ENCODE data around the gene BTG4.

The BTG4 gene

GRCh38 chr11:111457731-111458368, 54.3 kb downstream of the BTG4 start:
- peaks cover 11% of the 10 kb centered on the region for H3K27me3 ChIP-seq (ENCODE audit: control insufficient read depth, insufficient read depth, low read length)
- no peaks in the 10 kb centered on the region for H3K4me1 ChIP-seq (ENCODE audit: control insufficient read depth, insufficient read depth, low read length)
- H3K9me3 ChIP-seq (ENCODE audit: control insufficient read depth, low read length), result no peaks in the 10 kb centered on the region
- H3K9ac ChIP-seq (ENCODE audit: low read length), result no peak overlapping the region
- no peak overlapping the region for H3K4me3 ChIP-seq (ENCODE audit: low read length)
- no peaks in the 10 kb centered on the region for H3K36me3 ChIP-seq (ENCODE audit: control insufficient read depth, insufficient read depth, low read length)

- Histone ChIP-seq H3K9me3 (ENCODE audit: control insufficient read depth, low read length) (no peaks in the 10 kb centered on the region), H3K36me3 (ENCODE audit: control insufficient read depth, insufficient read depth, low read length) (no peaks in the 10 kb centered on the region), H3K4me1 (ENCODE audit: control insufficient read depth, insufficient read depth, low read length) (no peaks in the 10 kb centered on the region), H3K27me3 (ENCODE audit: control insufficient read depth, insufficient read depth, low read length) (peaks cover 11% of the 10 kb centered on the region), H3K4me3 (ENCODE audit: low read length) (no peak overlapping the region), H3K9ac (ENCODE audit: low read length) (no peak overlapping the region)
Measured at GRCh38 chr11:111456859-111457730, 55.1 kb downstream of the BTG4 start.

GRCh38 chr11:111456086-111456858, 55.9 kb downstream of the BTG4 start:
- no peaks in the 10 kb centered on the region for H3K36me3 ChIP-seq (ENCODE audit: control insufficient read depth, insufficient read depth, low read length)
- H3K9me3 ChIP-seq (ENCODE audit: control insufficient read depth, low read length), result no peaks in the 10 kb centered on the region
- H3K9ac ChIP-seq (ENCODE audit: low read length), result no peak overlapping the region
- H3K4me3 ChIP-seq (ENCODE audit: low read length), result no peak overlapping the region
- H3K27me3 ChIP-seq (ENCODE audit: control insufficient read depth, insufficient read depth, low read length), result peaks cover 11% of the 10 kb centered on the region
- H3K4me1 ChIP-seq (ENCODE audit: control insufficient read depth, insufficient read depth, low read length), result no peaks in the 10 kb centered on the region

- no peaks in the 10 kb centered on the region for H3K36me3 ChIP-seq (ENCODE audit: control insufficient read depth, insufficient read depth, low read length)
- H3K9me3 ChIP-seq (ENCODE audit: control insufficient read depth, low read length), result no peaks in the 10 kb centered on the region
- no peak overlapping the region for H3K9ac ChIP-seq (ENCODE audit: low read length)
- no peaks in the 10 kb centered on the region for H3K4me1 ChIP-seq (ENCODE audit: control insufficient read depth, insufficient read depth, low read length)
- peaks cover 11% of the 10 kb centered on the region for H3K27me3 ChIP-seq (ENCODE audit: control insufficient read depth, insufficient read depth, low read length)
- H3K4me3 ChIP-seq (ENCODE audit: low read length), result no peak overlapping the region
Measured at GRCh38 chr11:111455291-111456085, 56.7 kb downstream of the BTG4 start.

- Histone ChIP-seq H3K36me3 (ENCODE audit: control insufficient read depth, insufficient read depth, low read length) (no peaks in the 10 kb centered on the region), H3K27me3 (ENCODE audit: control insufficient read depth, insufficient read depth, low read length) (peaks cover 11% of the 10 kb centered on the region), H3K9me3 (ENCODE audit: control insufficient read depth, low read length) (no peaks in the 10 kb centered on the region), H3K4me3 (ENCODE audit: low read length) (no peak overlapping the region), H3K9ac (ENCODE audit: low read length) (no peak overlapping the region), H3K4me1 (ENCODE audit: control insufficient read depth, insufficient read depth, low read length) (no peaks in the 10 kb centered on the region)
Measured at GRCh38 chr11:111454561-111455192, 57.5 kb downstream of the BTG4 start.

GRCh38 chr11:111452817-111453552, 59.2 kb downstream of the BTG4 start:
- Histone ChIP-seq H3K9me3 (ENCODE audit: control insufficient read depth, low read length) (no peaks in the 10 kb centered on the region), H3K4me3 (ENCODE audit: low read length) (no peak overlapping the region), H3K4me1 (ENCODE audit: control insufficient read depth, insufficient read depth, low read length) (no peaks in the 10 kb centered on the region), H3K9ac (ENCODE audit: low read length) (no peak overlapping the region), H3K36me3 (ENCODE audit: control insufficient read depth, insufficient read depth, low read length) (no peaks in the 10 kb centered on the region), H3K27me3 (ENCODE audit: control insufficient read depth, insufficient read depth, low read length) (peaks cover 11% of the 10 kb centered on the region)

GRCh38 chr11:111452146-111452545, 60.0 kb downstream of the BTG4 start:
- H3K4me1 ChIP-seq (ENCODE audit: control insufficient read depth, insufficient read depth, low read length), result no peaks in the 10 kb centered on the region
- H3K9me3 ChIP-seq (ENCODE audit: control insufficient read depth, low read length), result no peaks in the 10 kb centered on the region
- H3K27me3 ChIP-seq (ENCODE audit: control insufficient read depth, insufficient read depth, low read length), result peaks cover 11% of the 10 kb centered on the region
- H3K4me3 ChIP-seq (ENCODE audit: low read length), result no peak overlapping the region
- no peaks in the 10 kb centered on the region for H3K36me3 ChIP-seq (ENCODE audit: control insufficient read depth, insufficient read depth, low read length)
- H3K9ac ChIP-seq (ENCODE audit: low read length), result no peak overlapping the region

GRCh38 chr11:111450480-111451320, 61.5 kb downstream of the BTG4 start:
- Histone ChIP-seq H3K4me1 (ENCODE audit: control insufficient read depth, insufficient read depth, low read length) (no peaks in the 10 kb centered on the region), H3K36me3 (ENCODE audit: control insufficient read depth, insufficient read depth, low read length) (no peaks in the 10 kb centered on the region), H3K27me3 (ENCODE audit: control insufficient read depth, insufficient read depth, low read length) (peaks cover 11% of the 10 kb centered on the region), H3K4me3 (ENCODE audit: low read length) (no peak overlapping the region), H3K9me3 (ENCODE audit: control insufficient read depth, low read length) (no peaks in the 10 kb centered on the region), H3K9ac (ENCODE audit: low read length) (no peak overlapping the region)

- Histone ChIP-seq H3K9me3 (ENCODE audit: control insufficient read depth, low read length) (no peaks in the 10 kb centered on the region), H3K36me3 (ENCODE audit: control insufficient read depth, insufficient read depth, low read length) (no peaks in the 10 kb centered on the region), H3K27me3 (ENCODE audit: control insufficient read depth, insufficient read depth, low read length) (peaks cover 5% of the 10 kb centered on the region), H3K9ac (ENCODE audit: low read length) (no peak overlapping the region), H3K4me3 (ENCODE audit: low read length) (no peak overlapping the region), H3K4me1 (ENCODE audit: control insufficient read depth, insufficient read depth, low read length) (no peaks in the 10 kb centered on the region)
Measured at GRCh38 chr11:111449696-111450479, 62.3 kb downstream of the BTG4 start.
